Right lobe of liver (tissue), 4 donors: ENCODE results near the gene ZDBF2.

Experiments
- CTCF ChIP-seq, 4 donors: fragments of 200-600 bp in 3 of 4; fragments of 450-650 bp in 1 of 4; IDR thresholded peaks; one replicate each; pipeline versions ENCODE4 v1.5.1 to v1.8.0; 2016 to 2022; ENCODE audit warnings: antibody characterized with exemption in 4 of 4, mild to moderate bottlenecking in 2 of 4
- POLR2A ChIP-seq: fragments of 450-650 bp; IDR thresholded peaks from one replicate; pipeline ENCODE4 v1.6.1; 2017; ENCODE audit warnings: antibody characterized with exemption, mild to moderate bottlenecking
- donor health status: DM: no; HTN: no; CAD: no.
- donor health status: DM: no; HTN: no; CAD: no.
- donor health status: DM: no; HTN: yes; CAD: no.

GRCh38 chr2:206296128-206296527 lies 21.7 kb downstream of the ZDBF2 start:
- TF ChIP-seq CTCF (IDR thresholded peaks at IDR 0.05), result no peak
- no peak for TF ChIP-seq POLR2A
